ENCODE data around the gene EVPLL.
"Not testable (repeated sequence)": the region's sequence is repeated elsewhere in the genome, so short reads cannot be mapped to it uniquely, and the experiment has no call there.

Gene EVPLL

DNA sequence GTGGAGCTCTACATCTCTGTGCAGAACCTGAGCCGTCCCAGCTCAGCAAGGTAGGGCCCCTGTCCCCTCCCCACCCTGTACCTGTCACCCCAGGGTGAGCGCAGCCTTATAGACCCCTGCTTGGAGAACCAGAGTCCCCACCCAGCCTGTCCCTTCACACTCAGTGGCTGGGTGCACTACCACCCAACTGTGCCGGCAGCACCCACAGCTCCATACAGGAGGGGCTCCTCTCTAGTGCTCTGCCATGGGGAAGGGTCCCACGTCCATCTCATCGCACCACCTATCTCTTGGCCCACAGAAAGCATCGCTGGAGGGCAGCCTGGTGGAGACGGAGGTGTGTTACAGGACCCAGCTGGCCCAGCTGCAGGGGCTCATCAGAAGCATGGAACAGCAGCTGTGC is 45.4 kb downstream of the EVPLL start:
- not testable (repeated sequence) for DNase-seq (ENCODE audit: low read depth in 2 of 2)

DNA sequence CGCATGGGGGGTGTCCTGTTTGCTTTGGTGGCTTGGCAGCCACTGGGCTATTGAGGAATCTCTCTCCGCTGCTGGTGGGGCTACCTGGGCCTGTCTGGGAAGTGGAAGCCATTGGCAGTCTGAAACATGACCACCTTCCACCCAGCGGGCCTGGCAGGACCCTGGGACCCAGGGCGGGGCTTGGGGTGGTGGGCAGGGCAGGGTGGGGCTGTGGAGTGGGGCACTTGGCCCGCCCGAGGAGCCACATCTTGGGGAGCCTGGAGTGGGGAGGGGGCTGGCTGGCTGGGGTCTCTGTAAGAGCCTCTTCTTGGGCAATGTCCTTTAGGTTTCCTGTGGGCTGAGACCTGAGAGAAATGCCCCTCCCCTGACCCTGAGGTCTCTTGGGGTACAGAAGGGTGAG is 48.0 kb downstream of the EVPLL start:
- not testable (repeated sequence) for DNase-seq (ENCODE audit: low read depth in 2 of 2)

DNA sequence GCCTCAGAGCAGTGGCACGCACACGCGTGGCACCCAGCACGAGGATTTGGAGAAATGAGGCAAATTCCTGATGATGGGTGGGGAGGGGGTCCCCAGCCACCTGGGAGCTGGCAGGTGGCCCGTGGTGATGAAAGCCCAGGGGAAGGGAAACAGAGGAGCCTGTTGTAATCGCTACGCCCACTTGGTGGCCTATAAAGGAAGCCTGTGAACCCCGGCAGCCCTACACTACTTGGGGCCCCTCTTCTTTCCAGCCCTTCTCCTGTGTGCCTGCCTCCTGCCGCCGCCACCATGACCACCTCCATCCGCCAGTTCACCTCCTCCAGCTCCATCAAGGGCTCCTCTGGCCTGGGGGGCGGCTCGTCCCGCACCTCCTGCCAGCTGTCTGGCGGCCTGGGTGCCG is 49.1 kb downstream of the EVPLL start:
- not testable (repeated sequence) for DNase-seq (ENCODE audit: low read depth in 2 of 2)

DNA sequence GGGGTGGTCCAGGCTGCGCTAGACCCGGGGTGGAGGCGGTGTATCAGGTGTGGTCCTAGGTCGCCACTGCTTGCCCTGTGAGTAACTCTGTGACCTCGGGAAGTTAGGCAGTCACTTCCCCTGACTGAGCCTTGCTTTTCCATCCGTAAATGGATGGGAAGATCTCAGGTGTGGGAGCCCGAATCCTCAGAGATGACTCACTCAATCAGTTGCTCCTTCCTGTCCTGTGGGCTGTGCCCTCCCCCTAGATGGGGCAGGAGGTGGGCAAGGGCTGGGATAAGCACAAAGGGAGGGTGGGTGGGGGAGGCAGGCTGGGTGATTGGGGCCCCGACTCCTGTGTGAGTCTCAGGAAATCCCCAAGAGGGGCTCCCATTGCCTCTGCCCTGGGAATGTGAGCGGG is 54.6 kb downstream of the EVPLL start:
- not testable (repeated sequence) for DNase-seq (ENCODE audit: low read depth in 2 of 2)
